Measurements from ENCODE around the gene TSSK2. TPM values are rescaled to one million over a fixed set of nuclear protein-coding genes. Genes with fewer than 3 reads are reported as not detected.

TSSK2 gene
- total and polyA plus RNA-seq, 2 experiments from 2014 or later: not detected

DNA sequence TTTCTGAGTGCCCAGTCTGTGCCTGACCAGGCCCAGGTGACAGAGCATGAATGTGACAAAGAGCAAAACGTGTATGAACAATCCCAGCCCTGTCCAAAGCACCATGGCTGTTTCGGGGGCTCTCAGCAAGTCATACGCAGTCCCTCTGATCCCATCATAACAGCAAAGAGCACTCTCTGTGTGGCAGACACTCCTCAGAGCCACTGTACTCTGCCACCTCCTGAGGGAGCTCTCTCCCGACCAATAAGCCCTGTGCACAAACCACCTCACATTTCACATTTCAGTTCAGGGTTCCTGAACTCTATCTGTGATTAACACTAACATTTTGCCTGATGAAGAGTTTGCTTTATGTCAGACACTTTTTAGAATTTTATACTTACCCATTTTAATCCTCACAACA lies 15.5 kb upstream of the TSSK2 start:
- Histone ChIP-seq H3K36me3 (replicated peaks; ENCODE audit: insufficient read depth, low read depth) (no peaks in the 10 kb centered on the region), H4K20me1 (ENCODE audit: insufficient read depth, poor library complexity, severe bottlenecking) (peaks cover 98% of the 10 kb centered on the region), H3K9me2 (replicated peaks; ENCODE audit: insufficient read depth) (no peaks in the 10 kb centered on the region), H3K27ac (no peak overlapping the region), H2AFZ (no peak overlapping the region), H3K4me1 (ENCODE audit: insufficient read depth) (peaks cover 9% of the 10 kb centered on the region), H3K9me3 (ENCODE audit: low read depth) (no peaks in the 10 kb centered on the region), H3K79me2 (peaks cover 100% of the 10 kb centered on the region), H3K4me2 (no peak overlapping the region), H3K27me3 (no peaks in the 10 kb centered on the region), H3K4me3 (no peak overlapping the region)
- 80% methylated on average over 4 of the region's 4 CpGs for WGBS (ENCODE audit: low lambda C conversion rate, missing lambda C conversion rate)
- DNase-seq (ENCODE audit: low spot score): peak; percentile 2
- no peak for TF ChIP-seq EZH2phosphoT487 (IDR thresholded peaks at IDR 0.05; ENCODE audit: low read depth, severe bottlenecking, unreplicated experiment)
- TF ChIP-seq, protein P1, sequence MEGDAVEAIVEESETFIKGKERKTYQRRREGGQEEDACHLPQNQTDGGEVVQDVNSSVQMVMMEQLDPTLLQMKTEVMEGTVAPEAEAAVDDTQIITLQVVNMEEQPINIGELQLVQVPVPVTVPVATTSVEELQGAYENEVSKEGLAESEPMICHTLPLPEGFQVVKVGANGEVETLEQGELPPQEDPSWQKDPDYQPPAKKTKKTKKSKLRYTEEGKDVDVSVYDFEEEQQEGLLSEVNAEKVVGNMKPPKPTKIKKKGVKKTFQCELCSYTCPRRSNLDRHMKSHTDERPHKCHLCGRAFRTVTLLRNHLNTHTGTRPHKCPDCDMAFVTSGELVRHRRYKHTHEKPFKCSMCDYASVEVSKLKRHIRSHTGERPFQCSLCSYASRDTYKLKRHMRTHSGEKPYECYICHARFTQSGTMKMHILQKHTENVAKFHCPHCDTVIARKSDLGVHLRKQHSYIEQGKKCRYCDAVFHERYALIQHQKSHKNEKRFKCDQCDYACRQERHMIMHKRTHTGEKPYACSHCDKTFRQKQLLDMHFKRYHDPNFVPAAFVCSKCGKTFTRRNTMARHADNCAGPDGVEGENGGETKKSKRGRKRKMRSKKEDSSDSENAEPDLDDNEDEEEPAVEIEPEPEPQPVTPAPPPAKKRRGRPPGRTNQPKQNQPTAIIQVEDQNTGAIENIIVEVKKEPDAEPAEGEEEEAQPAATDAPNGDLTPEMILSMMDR (IDR thresholded peaks at IDR 0.05; ENCODE audit: poor library complexity): no peak
- no peak for TF ChIP-seq EZH2 (IDR thresholded peaks at IDR 0.05; ENCODE audit: borderline replicate concordance)

DNA sequence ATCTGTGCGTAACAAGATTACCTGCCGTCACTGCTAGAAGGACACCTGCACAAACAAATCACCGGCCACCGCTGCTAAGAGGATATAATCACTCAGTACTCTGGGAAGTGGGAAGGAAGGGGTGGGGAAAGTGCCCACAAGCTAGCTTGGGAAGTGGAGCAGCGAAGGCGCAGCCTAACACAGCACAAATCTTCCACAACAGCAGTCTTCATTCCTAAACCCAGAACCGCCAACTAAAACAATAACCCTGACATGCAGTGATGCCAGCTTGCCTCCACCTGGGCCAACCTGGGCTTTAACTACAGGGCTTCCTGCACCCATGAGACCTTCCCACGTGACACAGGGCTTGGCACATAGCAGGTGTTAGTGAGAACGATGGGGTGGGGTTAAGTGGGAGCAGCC lies 14.0 kb upstream of the TSSK2 start:
- no peak overlapping the region for H3K4me2 ChIP-seq
- H3K27ac ChIP-seq: no peak overlapping the region
- H3K4me3 ChIP-seq: no peak overlapping the region
- H3K9me3 ChIP-seq (ENCODE audit: low read depth): no peaks in the 10 kb centered on the region
- H3K36me3 ChIP-seq (replicated peaks; ENCODE audit: insufficient read depth, low read depth): no peaks in the 10 kb centered on the region
- no peaks in the 10 kb centered on the region for H3K9me2 ChIP-seq (replicated peaks; ENCODE audit: insufficient read depth)
- peaks cover 15% of the 10 kb centered on the region for H3K4me1 ChIP-seq (ENCODE audit: insufficient read depth)
- peaks cover 94% of the 10 kb centered on the region for H4K20me1 ChIP-seq (ENCODE audit: insufficient read depth, poor library complexity, severe bottlenecking)
- no peak overlapping the region for H2AFZ ChIP-seq
- DNase-seq (ENCODE audit: low spot score): peak; percentile 19
- H3K27me3 ChIP-seq: no peaks in the 10 kb centered on the region
- TF ChIP-seq EZH2 (IDR thresholded peaks at IDR 0.05; ENCODE audit: borderline replicate concordance): no peak
- TF ChIP-seq, protein P1 (IDR thresholded peaks at IDR 0.05; ENCODE audit: poor library complexity): no peak
- no peak for TF ChIP-seq EZH2phosphoT487 (IDR thresholded peaks at IDR 0.05; ENCODE audit: low read depth, severe bottlenecking, unreplicated experiment)
- H3K79me2 ChIP-seq: peaks cover 96% of the 10 kb centered on the region
- 84% methylated on average over 9 of the region's 9 CpGs for WGBS (ENCODE audit: low lambda C conversion rate, missing lambda C conversion rate)

DNA sequence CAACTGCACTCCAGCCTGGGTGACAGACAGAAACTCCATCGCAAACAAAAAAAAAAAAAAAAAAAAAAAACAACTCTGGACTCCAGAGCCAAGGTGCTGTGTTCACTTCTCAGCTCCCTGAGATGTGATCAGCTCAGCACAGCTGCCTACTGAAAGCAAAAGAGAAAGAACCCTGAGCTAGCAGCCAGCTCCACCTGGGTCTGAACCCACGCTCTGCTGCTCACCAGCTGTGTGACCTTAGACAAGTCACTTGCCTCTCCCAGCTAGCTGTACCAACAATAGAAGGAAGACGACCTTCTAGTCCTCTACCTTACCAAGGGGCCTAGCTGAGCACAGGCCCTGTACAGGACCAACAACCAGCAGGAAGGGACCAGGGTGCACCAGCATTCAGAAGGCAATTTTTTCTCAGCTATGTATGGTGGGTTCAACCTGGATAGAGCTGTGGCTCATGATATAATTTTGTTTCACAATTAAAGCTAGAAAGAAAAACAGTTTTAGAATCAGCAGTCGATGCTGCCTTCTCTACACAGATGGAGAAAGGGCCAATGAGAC lies 12.7 kb upstream of the TSSK2 start:
- Histone ChIP-seq H4K20me1 (ENCODE audit: insufficient read depth, poor library complexity, severe bottlenecking) (peaks cover 83% of the 10 kb centered on the region), H3K4me1 (ENCODE audit: insufficient read depth) (peaks cover 15% of the 10 kb centered on the region), H3K36me3 (replicated peaks; ENCODE audit: insufficient read depth, low read depth) (no peaks in the 10 kb centered on the region), H2AFZ (no peak overlapping the region), H3K27ac (no peak overlapping the region), H3K9me3 (ENCODE audit: low read depth) (no peaks in the 10 kb centered on the region), H3K79me2 (peaks cover 83% of the 10 kb centered on the region), H3K27me3 (no peaks in the 10 kb centered on the region), H3K9me2 (replicated peaks; ENCODE audit: insufficient read depth) (no peaks in the 10 kb centered on the region), H3K4me3 (no peak overlapping the region), H3K4me2 (no peak overlapping the region)
- 87% methylated on average over 4 of the region's 4 CpGs for WGBS (ENCODE audit: low lambda C conversion rate, missing lambda C conversion rate)
- DNase-seq (ENCODE audit: low spot score): no peak
- TF ChIP-seq EZH2phosphoT487 (IDR thresholded peaks at IDR 0.05; ENCODE audit: low read depth, severe bottlenecking, unreplicated experiment): no peak
- TF ChIP-seq EZH2 (IDR thresholded peaks at IDR 0.05; ENCODE audit: borderline replicate concordance): no peak
- TF ChIP-seq, protein P1 (IDR thresholded peaks at IDR 0.05; ENCODE audit: poor library complexity): no peak

Data from hepatocyte (in vitro differentiated cells).